IMR-90 (cell line): Measurements from ENCODE around the gene KIAA0408.

Experiments used
- BHLHE40 ChIP-seq: fragments of 150-350 bp; IDR thresholded peaks from 2 replicates; pipeline ENCODE4 v1.6.1; 2016; ENCODE audit warnings: mild to moderate bottlenecking, low read depth, low read length
- CEBPB ChIP-seq: IDR thresholded peaks from 2 replicates; pipeline ENCODE4 v1.6.1; 2012; ENCODE audit warnings: low read depth, low read length, improper control_type of control experiment
- CHD1 ChIP-seq: IDR thresholded peaks from 2 replicates; pipeline ENCODE4 v1.6.1; 2012; ENCODE audit warnings: low read depth, low read length, improper control_type of control experiment
- CTCF ChIP-seq: conservative IDR thresholded peaks from 2 replicates; pipeline ENCODE4 v1.5.1; 2012; ENCODE audit warnings: mild to moderate bottlenecking, low read depth, low read length, improper control_type of control experiment
- ELK1 ChIP-seq: fragments of 150-350 bp; IDR thresholded peaks from 2 replicates; pipeline ENCODE4 v1.6.1; 2016; ENCODE audit warnings: low read depth, mild to moderate bottlenecking, low read length, moderate library complexity, borderline replicate concordance
- MAFK ChIP-seq: IDR thresholded peaks from 2 replicates; pipeline ENCODE4 v1.6.1; 2012; ENCODE audit warnings: low read depth, low read length, improper control_type of control experiment
- MAZ ChIP-seq: IDR thresholded peaks from 2 replicates; pipeline ENCODE4 v1.6.1; 2012; ENCODE audit warnings: low read depth, mild to moderate bottlenecking, low read length, improper control_type of control experiment, moderate library complexity, borderline replicate concordance
- MXI1 ChIP-seq: IDR thresholded peaks from 2 replicates; pipeline ENCODE4 v1.6.1; 2012; ENCODE audit warnings: low read depth, mild to moderate bottlenecking, low read length, moderate library complexity, borderline replicate concordance
- NFE2L2 ChIP-seq: fragments of 150-350 bp; IDR thresholded peaks from 2 replicates; pipeline ENCODE4 v1.6.1; 2016; ENCODE audit warnings: low read depth, mild to moderate bottlenecking, low read length
- POLR2A ChIP-seq: IDR thresholded peaks from 2 replicates; pipeline ENCODE4 v1.6.1; 2012; ENCODE audit warnings: mild to moderate bottlenecking, low read depth, low read length
- RAD21 ChIP-seq: IDR thresholded peaks from 2 replicates; pipeline ENCODE4 v1.6.1; 2012; ENCODE audit warnings: low read length, improper control_type of control experiment
- RCOR1 ChIP-seq: IDR thresholded peaks from 2 replicates; pipeline ENCODE4 v1.6.1; 2012; ENCODE audit warnings: mild to moderate bottlenecking, low read length, improper control_type of control experiment; ENCODE audit not compliant: insufficient replicate concordance
- RFX5 ChIP-seq: IDR thresholded peaks from 2 replicates; pipeline ENCODE4 v1.8.0; 2012; ENCODE audit warnings: low read depth, mild to moderate bottlenecking, low read length, moderate library complexity
- USF2 ChIP-seq: fragments of 150-350 bp; IDR thresholded peaks from 2 replicates; pipeline ENCODE4 v1.6.1; 2017; ENCODE audit warnings: mild to moderate bottlenecking, antibody characterized with exemption, low read length, low read depth

- TF ChIP-seq POLR2A (no peak), CTCF (no peak), CHD1 (no peak), MAZ (no peak), MXI1 (no peak), BHLHE40 (no peak), RFX5 (no peak), RAD21 (no peak), USF2 (no peak), MAFK (no peak), CEBPB (no peak), RCOR1 (no peak), NFE2L2 (no peak), ELK1 (no peak)
Measured at GRCh38 chr6:127460465-127460864, 1.3 kb upstream of the KIAA0408 start.
